ENCODE measurements around the gene TAS2R40.
A peak's percentile ranks its signal among the peaks of the same experiment; 100 is the strongest.
"Not testable (repeated sequence)": the region's sequence is repeated elsewhere in the genome, so short reads cannot be mapped to it uniquely, and the experiment has no call there.

The TAS2R40 gene

DNA sequence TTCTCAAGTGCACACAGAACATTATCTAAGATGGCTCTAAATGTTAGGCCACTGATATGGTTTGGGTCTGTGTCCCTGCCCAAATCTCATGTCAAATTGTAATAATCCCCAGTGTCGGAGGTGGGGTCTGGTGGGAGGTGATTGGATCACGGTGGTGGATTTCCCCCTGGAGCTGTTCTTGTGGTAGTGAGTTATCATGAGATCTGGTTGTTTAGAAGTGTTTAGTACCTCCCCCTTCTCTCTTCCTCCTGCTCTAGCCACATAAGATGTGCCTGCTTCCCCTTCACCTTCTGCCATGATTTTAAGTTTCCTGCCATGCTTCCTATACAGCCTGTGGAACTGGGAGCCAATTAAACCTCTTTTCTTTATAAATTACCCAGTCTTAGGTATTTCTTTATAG, 30.2 kb downstream of the TAS2R40 start:
- DNase-seq: no peak

DNA sequence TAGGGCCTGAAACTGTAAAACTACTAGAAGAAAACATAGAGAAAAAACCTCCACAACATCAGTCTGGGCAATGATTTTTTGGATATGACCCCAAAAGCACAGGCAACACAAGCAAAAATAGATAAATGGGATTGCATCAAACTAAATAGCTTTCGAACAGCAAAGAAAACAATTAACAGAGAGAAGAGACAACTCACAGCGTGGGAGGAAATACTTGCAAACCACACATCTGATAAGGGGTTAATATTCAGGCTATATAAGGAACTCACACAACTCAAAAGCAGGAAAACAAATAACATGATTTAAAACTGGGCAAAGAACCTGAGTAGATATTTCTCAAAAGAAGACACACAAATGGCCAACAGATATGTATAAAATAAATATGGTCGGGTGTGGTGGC, 33.7 kb downstream of the TAS2R40 start:
- DNase-seq: no peak

DNA sequence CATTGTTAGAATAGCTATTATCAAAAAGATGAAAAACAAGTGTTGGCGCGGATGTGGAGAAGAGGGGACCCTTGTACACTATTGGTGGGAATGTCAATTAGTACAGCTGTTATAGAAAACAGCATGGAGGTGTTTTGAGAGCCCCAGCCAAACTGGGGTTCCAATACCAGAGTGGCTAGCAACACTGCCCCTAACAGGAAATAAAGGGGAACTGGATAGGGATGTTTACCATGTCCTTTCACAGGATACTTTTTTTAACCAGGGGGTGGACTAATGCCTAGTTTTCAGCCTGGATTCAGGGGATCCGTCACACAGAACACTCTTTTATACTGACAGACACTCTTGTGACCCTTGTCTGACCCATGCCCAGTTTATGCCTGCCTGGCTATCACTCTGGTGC, 34.5 kb downstream of the TAS2R40 start:
- DNase-seq: no peak

DNA sequence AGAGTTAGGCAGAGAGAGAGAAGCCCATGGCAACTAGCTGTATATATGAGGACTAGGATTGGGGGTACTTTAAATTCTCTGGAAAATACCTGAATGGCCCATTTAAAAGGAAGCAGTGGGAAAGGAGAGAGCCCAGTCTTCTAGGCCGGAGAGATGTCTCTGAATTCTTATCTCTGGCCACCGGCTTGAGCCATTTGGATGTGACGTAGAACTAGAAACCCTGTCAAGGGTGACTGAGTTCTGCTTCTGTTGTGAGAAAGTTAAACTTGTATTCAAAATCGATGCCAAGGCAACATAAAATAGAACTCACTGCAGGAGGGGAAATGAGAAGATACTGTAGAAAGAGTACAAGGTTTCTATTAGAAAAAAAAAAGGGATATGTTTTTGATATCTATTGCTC, 35.1 kb downstream of the TAS2R40 start:
- DNase-seq: no peak

DNA sequence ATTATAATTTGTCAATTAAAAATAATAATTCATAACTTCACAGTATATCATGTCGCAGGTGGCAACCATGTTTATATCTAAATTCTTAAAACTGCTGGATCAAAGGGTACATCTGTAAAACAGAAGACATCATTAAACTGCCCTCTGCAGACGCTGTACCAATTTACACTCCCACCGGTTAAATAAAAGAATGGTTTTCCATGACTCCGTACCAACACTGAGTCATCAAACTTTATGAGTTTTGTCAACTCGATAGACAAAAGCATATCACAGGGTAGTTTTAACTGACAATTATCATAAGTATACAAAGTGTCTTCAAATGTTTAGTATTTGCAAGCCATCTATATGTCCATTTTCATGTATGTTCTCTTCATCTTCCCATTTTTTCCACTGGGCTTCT, 35.7 kb downstream of the TAS2R40 start:
- DNase-seq: no peak

- DNase-seq: no peak
Measured at GRCh38 chr7:143258831-143259230, 37.0 kb downstream of the TAS2R40 start.

DNA sequence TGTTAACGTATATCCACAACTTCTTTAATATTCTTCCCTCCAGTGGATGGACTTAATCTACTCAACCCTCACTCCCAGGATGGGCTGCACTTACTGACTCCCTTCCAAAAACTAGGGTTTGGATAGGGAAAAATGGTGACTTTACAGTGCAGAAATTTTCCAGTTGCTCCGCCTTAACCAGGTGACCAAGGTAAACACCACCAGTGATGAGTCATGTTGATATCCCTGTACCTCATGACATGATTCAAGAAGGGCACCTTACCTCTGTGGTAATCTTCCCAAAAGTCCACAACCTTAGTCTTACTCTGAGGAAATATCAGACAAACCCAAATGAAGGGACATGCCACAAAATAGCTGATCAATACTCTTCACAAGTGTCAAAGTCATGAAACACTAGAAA, 37.9 kb downstream of the TAS2R40 start:
- DNase-seq: no peak

DNA sequence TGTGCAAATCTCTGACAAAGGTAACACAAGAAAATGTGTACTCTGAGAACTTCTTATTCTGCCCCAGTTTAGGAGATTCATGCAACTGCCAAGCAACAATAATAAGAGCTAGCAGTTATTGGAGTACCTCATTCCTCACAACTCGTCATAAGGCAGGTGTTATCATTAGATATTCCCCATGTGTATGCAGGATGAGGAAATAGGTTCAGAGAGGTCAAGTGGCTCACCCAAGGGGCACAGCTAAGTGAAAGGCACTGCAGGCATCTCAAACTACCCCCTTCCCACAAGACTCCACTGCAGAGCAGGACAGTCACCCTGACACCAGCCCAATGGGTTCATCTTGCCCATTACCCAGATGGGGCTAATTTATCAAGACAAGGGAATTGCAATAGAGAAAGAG, 40.1 kb downstream of the TAS2R40 start:
- DNase-seq: no peak

DNA sequence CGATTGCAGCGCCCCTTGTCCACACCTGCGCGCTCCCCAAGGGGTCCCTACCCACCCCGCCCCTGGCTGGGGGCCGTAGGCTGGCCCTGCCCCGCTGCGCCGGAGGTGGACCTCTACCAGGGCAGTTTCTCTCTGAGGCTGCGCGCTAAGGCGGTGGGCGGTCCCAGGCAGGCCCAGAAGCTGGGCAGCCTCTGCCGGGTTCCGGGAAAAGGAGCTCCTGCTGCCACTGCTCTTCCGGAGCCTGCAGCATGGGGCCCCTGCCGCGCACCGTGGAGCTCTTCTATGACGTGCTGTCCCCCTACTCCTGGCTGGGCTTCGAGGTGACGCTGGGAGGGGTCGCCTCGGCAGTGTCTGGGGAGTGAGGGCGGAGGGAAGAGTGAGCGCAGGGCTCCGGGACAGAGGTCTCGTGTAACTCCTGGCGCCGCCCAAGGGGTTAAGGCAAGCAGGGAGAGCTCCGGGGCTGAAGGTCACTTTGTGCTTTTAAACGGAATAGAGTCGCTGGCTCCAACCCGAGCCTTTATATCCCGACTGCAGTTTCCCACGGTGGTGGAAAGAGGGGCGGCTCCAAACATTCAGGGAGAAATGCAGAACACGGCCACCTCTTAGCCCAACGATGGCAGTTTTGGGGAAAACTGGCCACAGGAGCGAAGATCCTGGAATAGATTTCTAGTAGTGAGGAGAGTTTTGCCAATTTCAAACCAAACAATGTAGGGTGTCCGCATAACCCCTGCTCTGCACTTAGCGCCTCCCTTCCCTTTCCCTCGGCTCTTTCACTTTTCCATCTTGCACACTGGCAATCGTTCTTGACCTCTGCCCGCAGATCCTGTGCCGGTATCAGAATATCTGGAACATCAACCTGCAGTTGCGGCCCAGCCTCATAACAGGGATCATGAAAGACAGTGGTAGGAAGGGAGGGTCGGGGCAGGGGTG, 41.7 kb downstream of the TAS2R40 start, which contains the start of gene GSTK1:
Gene GSTK1, plus strand, starts transcription at position 176 of the 930 bp plus-strand sequence. Its CDS starts 73 bp downstream, at position 249.
- DNase-seq: peak; percentile 28

GRCh38 chr7:143264196-143264568, 42.3 kb downstream of the TAS2R40 start:
- not testable (repeated sequence) for DNase-seq

DNA sequence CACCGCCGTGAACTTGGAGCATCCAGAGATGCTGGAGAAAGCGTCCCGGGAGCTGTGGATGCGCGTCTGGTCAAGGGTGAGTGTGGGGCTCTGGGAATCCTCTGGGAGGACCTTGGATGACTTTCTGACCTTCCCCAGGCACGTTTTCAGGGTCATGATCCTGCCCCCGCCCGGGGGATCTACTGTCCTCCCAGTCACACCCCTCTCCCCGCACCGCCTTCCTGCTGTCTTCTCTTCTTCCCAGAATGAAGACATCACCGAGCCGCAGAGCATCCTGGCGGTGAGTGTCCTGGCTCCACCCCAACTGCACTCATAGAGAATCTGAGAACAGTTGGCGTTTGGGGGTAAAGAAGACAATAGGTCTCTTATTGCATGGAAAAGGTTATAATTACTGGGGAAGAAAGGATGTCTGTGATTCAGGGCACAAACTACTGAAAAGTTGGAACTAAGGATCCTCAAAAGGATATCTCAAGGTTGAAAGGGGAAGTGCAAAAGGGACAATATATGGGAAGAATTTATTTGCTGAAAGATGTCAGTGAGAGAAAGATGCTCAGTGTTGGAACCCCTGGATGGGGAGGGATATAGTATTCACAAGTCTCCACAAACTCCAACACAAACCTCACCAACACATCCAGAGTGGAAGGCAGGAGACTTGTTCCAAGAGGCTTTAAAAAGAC, 43.3 kb downstream of the TAS2R40 start:
- no peak for DNase-seq

DNA sequence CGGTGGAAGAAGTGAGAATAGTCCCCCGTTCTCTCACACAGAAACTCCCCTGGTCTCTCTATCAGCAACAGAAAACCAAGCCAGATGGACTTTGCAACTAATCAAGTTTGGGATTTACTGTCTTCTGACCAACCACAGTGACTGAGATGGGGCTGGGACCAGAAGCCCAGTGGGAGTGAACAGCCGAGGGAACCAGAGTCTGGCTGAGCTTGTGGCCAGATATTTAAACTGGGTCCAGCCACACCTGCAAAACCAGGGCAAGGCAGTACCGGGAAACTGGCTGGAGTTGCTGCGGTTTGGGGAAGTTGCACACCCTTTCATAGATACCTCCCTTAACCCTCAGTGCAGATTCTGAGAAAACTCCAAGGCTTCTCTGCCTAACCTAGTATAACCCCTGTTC, 47.4 kb downstream of the TAS2R40 start:
- no peak for DNase-seq

- no peak for DNase-seq
Measured at GRCh38 chr7:143271240-143271639, 49.4 kb downstream of the TAS2R40 start.

Measured in NCI-H2081 treated with DMSO at 0.1 percent for 48 hours (cell line).